Forelimb muscle (tissue), 1 donor: ENCODE measurements around the gene PIK3CB. TPM values are rescaled to one million over a fixed set of nuclear protein-coding genes. Genes with fewer than 3 reads are reported as not detected.
"Not testable (repeated sequence)": the region's sequence is repeated elsewhere in the genome, so short reads cannot be mapped to it uniquely, and the experiment has no call there.

Source experiments
- DNase-seq: peaks from one replicate; pipeline ENCODE4 v3.0.0-alpha.2; 2013; ENCODE audit warnings: low read depth
- polyA plus RNA-seq: library from polyadenylated mRNA; unstranded; fragments of 120-200 nt; gene quantifications from one replicate; pipeline ENCODE4 v1.2.1, GENCODE V29; 2013; ENCODE audit not compliant: insufficient read length

Gene PIK3CB
- polyA plus RNA-seq, 1 donor: 8.5 TPM

- no peak for DNase-seq
These were observed 31.6 kb downstream of the PIK3CB start for GRCh38 chr3:138803006-138803653.

- DNase-seq: not testable (repeated sequence)
These were observed 32.5 kb downstream of the PIK3CB start for GRCh38 chr3:138802223-138802622.

- DNase-seq: no peak
These were observed 32.9 kb downstream of the PIK3CB start for GRCh38 chr3:138801792-138802191.

GRCh38 chr3:138800248-138800647 lies 34.5 kb downstream of the PIK3CB start:
- no peak for DNase-seq

GRCh38 chr3:138799822-138800221 lies 34.9 kb downstream of the PIK3CB start:
- DNase-seq: no peak

GRCh38 chr3:138797508-138798038 lies 37.2 kb downstream of the PIK3CB start:
- DNase-seq: no peak

GRCh38 chr3:138796761-138797160 lies 38.0 kb downstream of the PIK3CB start:
- DNase-seq: no peak

GRCh38 chr3:138786788-138787271 lies 47.9 kb downstream of the PIK3CB start:
- no peak for DNase-seq

- no peak for DNase-seq
These were observed 48.8 kb downstream of the PIK3CB start for GRCh38 chr3:138785951-138786350.

- DNase-seq: not testable (repeated sequence)
These were observed 49.3 kb downstream of the PIK3CB start for GRCh38 chr3:138785362-138785857.

- DNase-seq: no peak
These were observed 52.0 kb downstream of the PIK3CB start for GRCh38 chr3:138782755-138783154.

- DNase-seq: no peak
These were observed 53.7 kb downstream of the PIK3CB start for GRCh38 chr3:138781012-138781470.

- no peak for DNase-seq
These were observed 56.1 kb downstream of the PIK3CB start for GRCh38 chr3:138778643-138779042.

GRCh38 chr3:138776961-138777360 lies 57.8 kb downstream of the PIK3CB start:
- DNase-seq: no peak

- peak; percentile 9 for DNase-seq
These were observed 59.5 kb downstream of the PIK3CB start for GRCh38 chr3:138775254-138775595.

GRCh38 chr3:138774529-138775253 lies 60.0 kb downstream of the PIK3CB start:
- peak; percentile 77 for DNase-seq

- DNase-seq: no peak
These were observed 63.1 kb downstream of the PIK3CB start for GRCh38 chr3:138771585-138771984.

- no peak for DNase-seq
These were observed 65.1 kb downstream of the PIK3CB start for GRCh38 chr3:138769616-138770015.

- no peak for DNase-seq
These were observed 65.8 kb downstream of the PIK3CB start for GRCh38 chr3:138768946-138769345.

- no peak for DNase-seq
These were observed 66.6 kb downstream of the PIK3CB start for GRCh38 chr3:138768125-138768524.

- no peak for DNase-seq
These were observed 67.1 kb downstream of the PIK3CB start for GRCh38 chr3:138767498-138768104.

- DNase-seq: no peak
These were observed 73.7 kb downstream of the PIK3CB start for GRCh38 chr3:138761002-138761401.
